HEK293 (cell line): ENCODE data around the gene PITPNC1.

Experiments used
- ZNF155 ChIP-seq: fragments of 450-650 bp; formaldehyde crosslinking; IDR thresholded peaks from 2 replicates; pipeline ENCODE4 v1.5.1; 2016; ENCODE audit warnings: missing biosample characterization, missing genetic modification characterization
- TF ChIP-seq, protein P1 (sequence below): fragments of 450-650 bp; formaldehyde crosslinking; IDR thresholded peaks from 2 replicates; pipeline ENCODE4 v1.5.1; 2016; ENCODE audit warnings: missing biosample characterization, missing genetic modification characterization

DNA sequence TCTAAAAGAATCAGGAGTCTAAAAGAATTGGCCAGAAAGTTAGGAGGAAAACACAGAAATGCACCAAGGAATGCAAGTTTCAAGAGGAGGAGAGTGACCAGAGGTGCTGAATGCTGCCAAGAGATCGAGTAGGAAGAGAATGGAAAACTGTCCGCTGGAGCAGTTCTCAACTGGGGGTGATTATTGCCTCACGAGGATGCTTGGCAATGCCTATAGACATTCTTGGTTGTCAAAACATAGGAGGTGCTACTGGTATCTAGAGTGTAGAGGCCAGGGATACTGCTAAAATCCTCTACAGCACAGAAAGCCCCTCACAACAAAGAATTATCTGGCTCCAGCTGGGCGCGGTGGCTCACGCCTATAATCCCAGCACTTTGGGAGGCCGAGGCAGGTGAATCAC lies 258.6 kb downstream of the PITPNC1 start:
- TF ChIP-seq ZNF155 (tag by site-specific recombination): no peak
- TF ChIP-seq, protein P1, sequence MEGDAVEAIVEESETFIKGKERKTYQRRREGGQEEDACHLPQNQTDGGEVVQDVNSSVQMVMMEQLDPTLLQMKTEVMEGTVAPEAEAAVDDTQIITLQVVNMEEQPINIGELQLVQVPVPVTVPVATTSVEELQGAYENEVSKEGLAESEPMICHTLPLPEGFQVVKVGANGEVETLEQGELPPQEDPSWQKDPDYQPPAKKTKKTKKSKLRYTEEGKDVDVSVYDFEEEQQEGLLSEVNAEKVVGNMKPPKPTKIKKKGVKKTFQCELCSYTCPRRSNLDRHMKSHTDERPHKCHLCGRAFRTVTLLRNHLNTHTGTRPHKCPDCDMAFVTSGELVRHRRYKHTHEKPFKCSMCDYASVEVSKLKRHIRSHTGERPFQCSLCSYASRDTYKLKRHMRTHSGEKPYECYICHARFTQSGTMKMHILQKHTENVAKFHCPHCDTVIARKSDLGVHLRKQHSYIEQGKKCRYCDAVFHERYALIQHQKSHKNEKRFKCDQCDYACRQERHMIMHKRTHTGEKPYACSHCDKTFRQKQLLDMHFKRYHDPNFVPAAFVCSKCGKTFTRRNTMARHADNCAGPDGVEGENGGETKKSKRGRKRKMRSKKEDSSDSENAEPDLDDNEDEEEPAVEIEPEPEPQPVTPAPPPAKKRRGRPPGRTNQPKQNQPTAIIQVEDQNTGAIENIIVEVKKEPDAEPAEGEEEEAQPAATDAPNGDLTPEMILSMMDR (tag by site-specific recombination): no peak
